GM12892 (cell line): ENCODE measurements around the gene STOX2.

ENCODE experiments used
- DNase-seq: peaks from one replicate; pipeline ENCODE4 v3.0.0; 2011; ENCODE audit not compliant: insufficient read length
- FAIRE-seq: peaks from 2 replicates; lab custom pipeline; 2011; peaks lifted over from hg19 to GRCh38; lab: Jason Lieb, UNC
- POLR2A ChIP-seq: IDR thresholded peaks from 2 replicates; pipeline ENCODE4 v1.6.1; 2011; ENCODE audit warnings: low read depth, low read length, control low read depth
- POLR2AphosphoS5 ChIP-seq: IDR thresholded peaks from 2 replicates; pipeline ENCODE4 v1.6.1; 2011; ENCODE audit warnings: low read depth, low read length, control low read depth
- TAF1 ChIP-seq: IDR thresholded peaks from 2 replicates; pipeline ENCODE4 v1.6.1; 2011; ENCODE audit warnings: low read depth, mild to moderate bottlenecking, control low read depth, low read length, borderline replicate concordance

STOX2 gene

GRCh38 chr4:183919141-183919540 is 14.0 kb downstream of the STOX2 start:
- no peak for FAIRE-seq
- DNase-seq = no peak
- no peak for TF ChIP-seq POLR2AphosphoS5
- no peak for TF ChIP-seq POLR2A
- no peak for TF ChIP-seq TAF1

GRCh38 chr4:183920512-183920911 is 15.4 kb downstream of the STOX2 start:
- FAIRE-seq = no peak
- no peak for DNase-seq
- no peak for TF ChIP-seq POLR2AphosphoS5
- no peak for TF ChIP-seq TAF1
- no peak for TF ChIP-seq POLR2A

GRCh38 chr4:183921335-183921734 is 16.2 kb downstream of the STOX2 start:
- TF ChIP-seq TAF1 = no peak
- DNase-seq (no peak), FAIRE-seq (no peak)

DNA sequence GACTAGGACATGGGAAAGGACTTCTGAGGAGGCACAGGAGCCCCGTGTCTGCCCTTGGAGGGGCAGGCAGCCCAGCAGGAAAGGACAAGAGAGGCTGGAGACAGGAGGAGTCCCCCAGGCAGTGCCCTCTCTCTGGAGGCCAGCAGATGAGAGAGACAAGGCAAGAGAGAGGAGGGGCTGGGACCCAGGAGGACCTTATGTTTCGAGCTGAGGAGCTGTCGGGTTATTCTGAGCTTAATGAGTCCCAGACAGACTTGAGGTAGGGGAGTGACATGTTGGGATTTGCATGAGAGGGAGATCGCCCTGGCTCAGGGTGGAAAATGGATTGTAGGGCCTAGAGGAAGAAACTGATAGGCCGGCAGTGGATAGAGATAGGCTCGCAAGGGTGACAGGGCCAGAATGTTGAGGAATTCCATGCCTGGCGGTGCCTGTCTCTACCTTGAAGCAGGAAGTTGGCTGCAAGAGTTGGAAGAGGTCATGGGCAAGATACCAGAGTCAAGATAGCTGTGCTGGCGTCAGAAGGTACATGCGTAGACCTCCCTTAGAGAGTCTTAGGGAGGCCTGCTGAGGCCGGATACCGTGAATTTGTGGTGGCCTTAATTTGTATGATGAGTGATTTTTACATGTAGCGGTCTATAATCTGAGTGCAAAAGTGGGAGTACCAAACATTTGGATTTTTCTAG is 19.4 kb downstream of the STOX2 start:
- FAIRE-seq (no peak), DNase-seq (no peak)
- TF ChIP-seq POLR2A (no peak), TAF1 (no peak), POLR2AphosphoS5 (no peak)

- TF ChIP-seq TAF1 (no peak), POLR2AphosphoS5 (no peak), POLR2A (no peak)
- DNase-seq = no peak
- FAIRE-seq = no peak
Measured at GRCh38 chr4:183926950-183927349, 21.8 kb downstream of the STOX2 start.

GRCh38 chr4:183932576-183932975 is 27.5 kb downstream of the STOX2 start:
- no peak for DNase-seq
- no peak for FAIRE-seq
- TF ChIP-seq TAF1 = no peak
- TF ChIP-seq POLR2AphosphoS5 = no peak
- no peak for TF ChIP-seq POLR2A

- no peak for TF ChIP-seq POLR2A
- TF ChIP-seq POLR2AphosphoS5 = no peak
- TF ChIP-seq TAF1 = no peak
- DNase-seq (no peak), FAIRE-seq (no peak)
Measured at GRCh38 chr4:183934761-183935160, 29.7 kb downstream of the STOX2 start.

- TF ChIP-seq TAF1 (no peak), POLR2AphosphoS5 (no peak), POLR2A (no peak)
- no peak for FAIRE-seq
Measured at GRCh38 chr4:183935355-183936005, 30.4 kb downstream of the STOX2 start.

GRCh38 chr4:183936047-183936446 is 30.9 kb downstream of the STOX2 start:
- no peak for FAIRE-seq

More at GRCh38 chr4:183935355-183936005, 30.4 kb downstream of the STOX2 start:
- DNase-seq = no peak

DNA sequence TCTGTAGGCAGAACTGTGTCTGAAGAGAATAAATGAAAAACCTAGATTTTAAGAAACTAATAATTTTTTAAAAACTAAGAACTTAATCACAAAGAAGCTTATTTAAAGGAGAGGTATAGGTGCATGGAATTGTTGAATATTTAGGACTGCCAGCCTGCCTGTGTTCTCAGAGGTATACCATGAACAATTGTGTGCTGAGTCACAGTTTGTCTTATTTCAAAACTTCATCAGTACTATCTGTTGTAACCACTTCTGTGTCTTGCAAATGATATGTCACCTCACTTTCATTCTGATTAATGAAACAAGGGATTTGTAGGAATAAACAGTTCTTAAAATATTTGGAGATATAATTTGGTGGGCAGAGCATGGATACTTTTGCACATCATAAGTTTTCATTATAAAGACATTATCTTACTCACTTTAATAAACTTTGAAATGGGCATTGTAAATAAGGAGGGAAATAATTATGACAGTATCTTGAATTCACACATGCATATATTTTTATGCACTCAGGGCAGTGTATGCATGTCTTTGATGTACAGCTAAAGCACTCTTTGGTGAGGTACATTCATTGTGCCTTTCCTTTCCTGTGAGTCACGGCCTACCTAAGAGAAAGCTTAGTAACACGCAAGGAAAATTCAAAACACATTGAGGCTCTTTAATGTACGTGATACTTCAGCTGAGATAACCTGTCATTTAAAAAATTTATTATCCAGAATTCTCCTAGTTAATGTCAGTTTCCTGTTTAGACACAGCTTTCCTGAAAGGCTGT is 31.7 kb downstream of the STOX2 start:
- TF ChIP-seq TAF1 (no peak), POLR2AphosphoS5 (no peak), POLR2A (no peak)
- FAIRE-seq (no peak), DNase-seq (no peak)

More at GRCh38 chr4:183936047-183936446, 30.9 kb downstream of the STOX2 start:
- TF ChIP-seq POLR2AphosphoS5 (no peak), TAF1 (no peak), POLR2A (no peak)
- DNase-seq = no peak

GRCh38 chr4:183940864-183941263 is 35.8 kb downstream of the STOX2 start:
- FAIRE-seq (no peak), DNase-seq (no peak)
- TF ChIP-seq POLR2A = no peak
- no peak for TF ChIP-seq TAF1
- TF ChIP-seq POLR2AphosphoS5 = no peak

- TF ChIP-seq TAF1 (no peak), POLR2AphosphoS5 (no peak), POLR2A (no peak)
- DNase-seq (no peak), FAIRE-seq (no peak)
Measured at GRCh38 chr4:183941964-183942363, 36.9 kb downstream of the STOX2 start.
